Gastroesophageal sphincter (tissue), 4 donors: Measurements from ENCODE around the gene MLLT1. TPM values are rescaled to one million over a fixed set of nuclear protein-coding genes. Genes with fewer than 3 reads are reported as not detected.
A peak's percentile ranks its signal among the peaks of the same experiment; 100 is the strongest.

Source experiments
- ATAC-seq: fragments of 150-250 bp; one replicate; pipeline ENCODE4 v1.9.1; 2016; ENCODE audit warnings: mild to moderate bottlenecking, moderate library complexity
- H3K27ac ChIP-seq, 4 donors: fragments of 200-600 bp; sonication (generic) in 3 of 4; 1 replicate in 3 of 4; 2 replicates in 1 of 4; pipeline ENCODE4 v1.5.1; 2016 to 2019
- H3K27me3 ChIP-seq: fragments of 200-600 bp; sonication (generic); one replicate; pipeline ENCODE4 v1.5.1; 2019
- H3K36me3 ChIP-seq, 2 donors: fragments of 200-600 bp; sonication (generic); one replicate each; pipeline ENCODE4 v1.5.1; 2019; ENCODE audit warnings: control low read depth in 1 of 2
- H3K4me1 ChIP-seq, 3 donors: fragments of 200-600 bp; sonication (generic); 1 replicate in 2 of 3; 2 replicates in 1 of 3; pipeline ENCODE4 v1.5.1; 2016 to 2019; ENCODE audit warnings: control low read depth in 2 of 3
- H3K4me3 ChIP-seq, 2 donors: fragments of 200-600 bp; sonication (generic); one replicate each; pipeline ENCODE4 v1.5.1; 2019; ENCODE audit warnings: mild to moderate bottlenecking in 1 of 2, moderate library complexity in 1 of 2
- H3K9me3 ChIP-seq, 3 donors: fragments of 200-600 bp; sonication (generic); one replicate each; pipeline ENCODE4 v1.5.1; 2017 to 2019; ENCODE audit warnings: control low read depth in 2 of 3
- CTCF ChIP-seq, 4 experiments: fragments of 200-600 bp in 2 of 4; fragments of 450-650 bp in 2 of 4; sonication (generic) in 1 of 4; IDR thresholded peaks; one replicate each; pipeline ENCODE4 v1.5.1; 2017 to 2019; ENCODE audit warnings: antibody characterized with exemption in 4 of 4, mild to moderate bottlenecking in 2 of 4, moderate library complexity in 2 of 4
- EP300 ChIP-seq: sonication (generic); formaldehyde crosslinking; IDR thresholded peaks from one replicate; pipeline ENCODE4 v1.6.1; 2017; ENCODE audit warnings: antibody characterized with exemption, mild to moderate bottlenecking
- POLR2A ChIP-seq, 2 donors: fragments of 450-650 bp; IDR thresholded peaks; one replicate each; pipeline ENCODE4 v1.6.1; 2017; ENCODE audit warnings: antibody characterized with exemption in 2 of 2, mild to moderate bottlenecking in 2 of 2, moderate library complexity in 1 of 2
- POLR2AphosphoS5 ChIP-seq: sonication (generic); formaldehyde crosslinking; IDR thresholded peaks from one replicate; pipeline ENCODE4 v1.6.1; 2017; ENCODE audit warnings: antibody characterized with exemption
- WGBS, 2 donors: methylation state at CpG; one replicate each; pipeline ENCODE4 v1.1.5; 2018; ENCODE audit warnings: low coverage in 1 of 2; 5-methylcytosine and 5-hydroxymethylcytosine counted together
- total RNA-seq, 4 donors: library from RNA; depleted of rRNA; stranded (reverse); fragments of >200 nt; gene quantifications; one replicate each; pipeline ENCODE4 v1.1.0, GENCODE V29; 2016

Gene MLLT1
- total RNA-seq, 4 donors from 2014 or later, result 21.4 to 42.5 (median 23.8) TPM

- Histone ChIP-seq H3K27me3 (no peaks in the 10 kb centered on the region), H3K4me3 (no peak overlapping the region), H3K36me3 (peaks cover 0 to 52% of the 10 kb centered on the region in 2 donors), H3K9me3 (no peaks in the 10 kb centered on the region), H3K4me1 (peaks cover 25 to 88% (median 46%) of the 10 kb centered on the region in 3 donors), H3K27ac (peak overlapping the region in 3 of 4 donors; percentile 84 to 90 (median 88))
- no peak for TF ChIP-seq EP300
- no peak for TF ChIP-seq POLR2AphosphoS5
- TF ChIP-seq CTCF (IDR thresholded peaks at IDR 0.05), result no peak
- TF ChIP-seq POLR2A (IDR thresholded peaks at IDR 0.05), result no peak
- WGBS, 2 donors, result 80% methylated on average over 3 of the region's 31 CpGs; no CpG with 5 or more reads in 1 of the 2 donors
- ATAC-seq, result no peak
Measured at GRCh38 chr19:6270076-6270745, 9.6 kb downstream of the MLLT1 start.

GRCh38 chr19:6269101-6269886 lies 10.5 kb downstream of the MLLT1 start:
- no peaks in the 10 kb centered on the region for H3K27me3 ChIP-seq
- H3K27ac ChIP-seq, result peak overlapping the region in 1 of 4 donors; percentile 26
- no peaks in the 10 kb centered on the region for H3K9me3 ChIP-seq
- WGBS, 2 donors, result 77 to 87% methylated on average over 7 of the region's 33 CpGs
- no peak for TF ChIP-seq POLR2AphosphoS5
- TF ChIP-seq POLR2A (IDR thresholded peaks at IDR 0.05), result no peak
- TF ChIP-seq CTCF (IDR thresholded peaks at IDR 0.05), result no peak
- no peak for TF ChIP-seq EP300
- peaks cover 0 to 54% of the 10 kb centered on the region in 2 donors for H3K36me3 ChIP-seq
- peaks cover 17 to 85% (median 37%) of the 10 kb centered on the region in 3 donors for H3K4me1 ChIP-seq
- no peak for ATAC-seq
- no peak overlapping the region for H3K4me3 ChIP-seq

GRCh38 chr19:6268382-6268771 lies 11.4 kb downstream of the MLLT1 start:
- Histone ChIP-seq H3K4me1 (peaks cover 16 to 85% (median 30%) of the 10 kb centered on the region in 3 donors), H3K27ac (peak overlapping the region in 1 of 4 donors; percentile 26), H3K4me3 (no peak overlapping the region), H3K9me3 (no peaks in the 10 kb centered on the region), H3K27me3 (no peaks in the 10 kb centered on the region), H3K36me3 (peaks cover 0 to 63% of the 10 kb centered on the region in 2 donors)
- no peak for ATAC-seq
- 78 to 96% methylated on average over 1 to 3 of the region's 4 CpGs for whole genome bisulfite sequencing, 2 donors
- no peak for TF ChIP-seq POLR2A (IDR thresholded peaks at IDR 0.05)
- TF ChIP-seq CTCF (IDR thresholded peaks at IDR 0.05), result no peak
- no peak for TF ChIP-seq POLR2AphosphoS5
- TF ChIP-seq EP300, result no peak

GRCh38 chr19:6267552-6268381 lies 12.0 kb downstream of the MLLT1 start:
- Histone ChIP-seq H3K27ac (no peak overlapping the region), H3K4me3 (no peak overlapping the region), H3K27me3 (no peaks in the 10 kb centered on the region), H3K36me3 (peaks cover 0 to 69% of the 10 kb centered on the region in 2 donors), H3K4me1 (peaks cover 10 to 85% (median 24%) of the 10 kb centered on the region in 3 donors), H3K9me3 (no peaks in the 10 kb centered on the region)
- 73 to 93% methylated on average over 7 to 17 of the region's 17 CpGs for WGBS, 2 donors
- TF ChIP-seq POLR2AphosphoS5, result no peak
- no peak for TF ChIP-seq POLR2A (IDR thresholded peaks at IDR 0.05)
- TF ChIP-seq CTCF (IDR thresholded peaks at IDR 0.05), result no peak
- TF ChIP-seq EP300, result no peak
- no peak for ATAC-seq
